ENCODE data around the gene SPESP1.

The SPESP1 gene

GRCh38 chr15:68930268-68931022 lies at the start of gene SPESP1:
Gene SPESP1 (plus strand): TSS chr15:68930525. CDS start chr15:68930654, 129 bp downstream.
- DNase-seq (ENCODE audit: low spot score): peak; percentile 18
- H3K36me3 Mint-ChIP-seq (ENCODE audit: low read depth): no peaks in the 10 kb centered on the region
- no peaks in the 10 kb centered on the region for H3K4me1 Mint-ChIP-seq (ENCODE audit: low read depth)
- no peaks in the 10 kb centered on the region for H3K9me3 Mint-ChIP-seq
- H3K27me3 Mint-ChIP-seq (ENCODE audit: low read depth): peaks cover 12% of the 10 kb centered on the region
- H3K4me3 Mint-ChIP-seq: peak within 1 kb of the TSS; percentile 21
- H3K27ac Mint-ChIP-seq: no peak within 1 kb of the TSS

GRCh38 chr15:68885070-68885469 lies 45.3 kb upstream of the SPESP1 start:
- H3K27me3 Mint-ChIP-seq (ENCODE audit: low read depth): peaks cover 5% of the 10 kb centered on the region
- no peaks in the 10 kb centered on the region for H3K9me3 Mint-ChIP-seq
- H3K4me1 Mint-ChIP-seq (ENCODE audit: low read depth): no peaks in the 10 kb centered on the region
- no peaks in the 10 kb centered on the region for H3K36me3 Mint-ChIP-seq (ENCODE audit: low read depth)
- no peak overlapping the region for H3K27ac Mint-ChIP-seq
- no peak overlapping the region for H3K4me3 Mint-ChIP-seq
- no peak for DNase-seq (ENCODE audit: low spot score)

- H3K27me3 Mint-ChIP-seq (ENCODE audit: low read depth): peaks cover 12% of the 10 kb centered on the region
- H3K36me3 Mint-ChIP-seq (ENCODE audit: low read depth): no peaks in the 10 kb centered on the region
- DNase-seq (ENCODE audit: low spot score): no peak
- no peaks in the 10 kb centered on the region for H3K4me1 Mint-ChIP-seq (ENCODE audit: low read depth)
- H3K27ac Mint-ChIP-seq: no peak overlapping the region
- H3K9me3 Mint-ChIP-seq: no peaks in the 10 kb centered on the region
- H3K4me3 Mint-ChIP-seq: no peak overlapping the region
Observed at GRCh38 chr15:68887120-68887519, 43.2 kb upstream of the SPESP1 start.

GRCh38 chr15:68887819-68888218 lies 42.5 kb upstream of the SPESP1 start:
- Mint-ChIP-seq H3K9me3 (no peaks in the 10 kb centered on the region), H3K4me3 (no peak overlapping the region), H3K27ac (no peak overlapping the region), H3K36me3 (ENCODE audit: low read depth) (no peaks in the 10 kb centered on the region), H3K27me3 (ENCODE audit: low read depth) (peaks cover 17% of the 10 kb centered on the region), H3K4me1 (ENCODE audit: low read depth) (no peaks in the 10 kb centered on the region)
- no peak for DNase-seq (ENCODE audit: low spot score)

- Mint-ChIP-seq H3K36me3 (ENCODE audit: low read depth) (no peaks in the 10 kb centered on the region), H3K4me3 (peak overlapping the region; percentile 55), H3K27ac (no peak overlapping the region), H3K27me3 (ENCODE audit: low read depth) (peaks cover 16% of the 10 kb centered on the region), H3K4me1 (ENCODE audit: low read depth) (no peaks in the 10 kb centered on the region), H3K9me3 (no peaks in the 10 kb centered on the region)
- no peak for DNase-seq (ENCODE audit: low spot score)
Observed at GRCh38 chr15:68888419-68888818, 41.9 kb upstream of the SPESP1 start.

GRCh38 chr15:68894208-68894607 lies 36.1 kb upstream of the SPESP1 start:
- no peaks in the 10 kb centered on the region for H3K4me1 Mint-ChIP-seq (ENCODE audit: low read depth)
- no peak overlapping the region for H3K4me3 Mint-ChIP-seq
- H3K27me3 Mint-ChIP-seq (ENCODE audit: low read depth): peaks cover 17% of the 10 kb centered on the region
- no peaks in the 10 kb centered on the region for H3K36me3 Mint-ChIP-seq (ENCODE audit: low read depth)
- H3K27ac Mint-ChIP-seq: no peak overlapping the region
- no peaks in the 10 kb centered on the region for H3K9me3 Mint-ChIP-seq
- no peak for DNase-seq (ENCODE audit: low spot score)

- no peak overlapping the region for H3K27ac Mint-ChIP-seq
- no peaks in the 10 kb centered on the region for H3K4me1 Mint-ChIP-seq (ENCODE audit: low read depth)
- H3K36me3 Mint-ChIP-seq (ENCODE audit: low read depth): no peaks in the 10 kb centered on the region
- H3K27me3 Mint-ChIP-seq (ENCODE audit: low read depth): peaks cover 16% of the 10 kb centered on the region
- H3K9me3 Mint-ChIP-seq: no peaks in the 10 kb centered on the region
- H3K4me3 Mint-ChIP-seq: no peak overlapping the region
- no peak for DNase-seq (ENCODE audit: low spot score)
Observed at GRCh38 chr15:68896178-68896577, 34.1 kb upstream of the SPESP1 start.

- DNase-seq (ENCODE audit: low spot score): no peak
- Mint-ChIP-seq H3K4me1 (ENCODE audit: low read depth) (no peaks in the 10 kb centered on the region), H3K27ac (no peak overlapping the region), H3K4me3 (no peak overlapping the region), H3K27me3 (ENCODE audit: low read depth) (peaks cover 12% of the 10 kb centered on the region), H3K36me3 (ENCODE audit: low read depth) (no peaks in the 10 kb centered on the region), H3K9me3 (no peaks in the 10 kb centered on the region)
Observed at GRCh38 chr15:68897016-68897415, 33.3 kb upstream of the SPESP1 start.

GRCh38 chr15:68900027-68900426 lies 30.3 kb upstream of the SPESP1 start:
- Mint-ChIP-seq H3K9me3 (no peaks in the 10 kb centered on the region), H3K27me3 (ENCODE audit: low read depth) (peaks cover 4% of the 10 kb centered on the region)

GRCh38 chr15:68907396-68907923 lies 22.9 kb upstream of the SPESP1 start:
- H3K27me3 Mint-ChIP-seq (ENCODE audit: low read depth): peaks cover 24% of the 10 kb centered on the region
- H3K4me3 Mint-ChIP-seq: no peak overlapping the region
- no peak overlapping the region for H3K27ac Mint-ChIP-seq
- H3K4me1 Mint-ChIP-seq (ENCODE audit: low read depth): no peaks in the 10 kb centered on the region
- H3K36me3 Mint-ChIP-seq (ENCODE audit: low read depth): no peaks in the 10 kb centered on the region
- no peaks in the 10 kb centered on the region for H3K9me3 Mint-ChIP-seq
- DNase-seq (ENCODE audit: low spot score): no peak

More at GRCh38 chr15:68900027-68900426, 30.3 kb upstream of the SPESP1 start:
- Mint-ChIP-seq H3K4me3 (no peak overlapping the region), H3K4me1 (ENCODE audit: low read depth) (no peaks in the 10 kb centered on the region), H3K27ac (no peak overlapping the region), H3K36me3 (ENCODE audit: low read depth) (no peaks in the 10 kb centered on the region)
- no peak for DNase-seq (ENCODE audit: low spot score)

GRCh38 chr15:68909601-68910100 lies 20.7 kb upstream of the SPESP1 start:
- Mint-ChIP-seq H3K9me3 (no peaks in the 10 kb centered on the region), H3K36me3 (ENCODE audit: low read depth) (no peaks in the 10 kb centered on the region), H3K4me3 (no peak overlapping the region), H3K4me1 (ENCODE audit: low read depth) (no peaks in the 10 kb centered on the region), H3K27ac (no peak overlapping the region), H3K27me3 (ENCODE audit: low read depth) (peaks cover 23% of the 10 kb centered on the region)
- no peak for DNase-seq (ENCODE audit: low spot score)

GRCh38 chr15:68910341-68910740 lies 20.0 kb upstream of the SPESP1 start:
- H3K9me3 Mint-ChIP-seq: no peaks in the 10 kb centered on the region
- H3K27me3 Mint-ChIP-seq (ENCODE audit: low read depth): peaks cover 25% of the 10 kb centered on the region
- no peaks in the 10 kb centered on the region for H3K36me3 Mint-ChIP-seq (ENCODE audit: low read depth)
- no peaks in the 10 kb centered on the region for H3K4me1 Mint-ChIP-seq (ENCODE audit: low read depth)
- H3K27ac Mint-ChIP-seq: no peak overlapping the region
- H3K4me3 Mint-ChIP-seq: no peak overlapping the region
- no peak for DNase-seq (ENCODE audit: low spot score)

- H3K27ac Mint-ChIP-seq: no peak overlapping the region
- H3K36me3 Mint-ChIP-seq (ENCODE audit: low read depth): no peaks in the 10 kb centered on the region
- H3K27me3 Mint-ChIP-seq (ENCODE audit: low read depth): peaks cover 22% of the 10 kb centered on the region
- no peak overlapping the region for H3K4me3 Mint-ChIP-seq
- no peak for DNase-seq (ENCODE audit: low spot score)
- H3K9me3 Mint-ChIP-seq: no peaks in the 10 kb centered on the region
- no peaks in the 10 kb centered on the region for H3K4me1 Mint-ChIP-seq (ENCODE audit: low read depth)
Observed at GRCh38 chr15:68910816-68911215, 19.5 kb upstream of the SPESP1 start.

- Mint-ChIP-seq H3K9me3 (no peaks in the 10 kb centered on the region), H3K4me1 (ENCODE audit: low read depth) (peaks cover 2% of the 10 kb centered on the region), H3K4me3 (no peak overlapping the region), H3K27ac (no peak overlapping the region), H3K27me3 (ENCODE audit: low read depth) (peaks cover 11% of the 10 kb centered on the region), H3K36me3 (ENCODE audit: low read depth) (no peaks in the 10 kb centered on the region)
- DNase-seq (ENCODE audit: low spot score): no peak
Observed at GRCh38 chr15:68921926-68922325, 8.4 kb upstream of the SPESP1 start.

Data from T-helper 2 cell treated with Interferon-gamma antibody and Interleukin-4, amounts not matched to agents 5 μg/mL and 100 μg/mL, for 36 hours (primary cell).